ENCODE measurements around the gene WFDC5.

Gene WFDC5

GRCh38 chr20:45128099-45128498 lies 13.1 kb upstream of the WFDC5 start:
- TF ChIP-seq CTCF (IDR thresholded peaks at IDR 0.05; ENCODE audit: borderline replicate concordance, insufficient read depth, low read depth, low read length) = no peak
- H3K4me3 ChIP-seq (ENCODE audit: low read depth, low read length) = no peak overlapping the region

GRCh38 chr20:45124365-45124764 lies 9.4 kb upstream of the WFDC5 start, which contains the start of gene WFDC12:
WFDC12 (minus strand) TSS chr20:45124465; CDS start chr20:45124447, 18 bp downstream.
- TF ChIP-seq CTCF (IDR thresholded peaks at IDR 0.05; ENCODE audit: borderline replicate concordance, insufficient read depth, low read depth, low read length) = no peak

DNA sequence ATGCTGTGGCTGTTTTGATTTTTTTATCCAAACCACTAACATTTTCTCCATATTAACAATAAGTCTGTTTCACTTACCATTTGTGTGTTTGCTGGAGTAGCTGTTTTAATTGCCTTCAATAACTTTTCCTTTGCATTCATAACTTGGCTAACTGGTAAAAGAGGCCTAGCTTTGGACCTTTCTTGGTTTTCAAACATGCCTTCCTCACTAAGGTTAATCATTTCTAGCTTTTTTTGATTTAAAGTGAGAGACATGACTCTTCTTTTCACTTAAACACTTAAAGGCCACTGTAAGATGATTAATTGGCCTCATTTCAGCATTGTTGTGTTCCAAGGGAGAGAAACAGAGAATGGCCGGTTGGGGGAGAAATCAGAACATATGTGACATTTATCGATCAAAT lies 6.4 kb upstream of the WFDC5 start:
- H3K4me3 ChIP-seq (ENCODE audit: low read depth, low read length) = no peak overlapping the region
- TF ChIP-seq CTCF (IDR thresholded peaks at IDR 0.05; ENCODE audit: borderline replicate concordance, insufficient read depth, low read depth, low read length) = no peak

More at GRCh38 chr20:45124365-45124764, 9.4 kb upstream of the WFDC5 start, which contains the start of gene WFDC12:
- H3K4me3 ChIP-seq (ENCODE audit: low read depth, low read length) = no peak within 1 kb of the TSS

DNA sequence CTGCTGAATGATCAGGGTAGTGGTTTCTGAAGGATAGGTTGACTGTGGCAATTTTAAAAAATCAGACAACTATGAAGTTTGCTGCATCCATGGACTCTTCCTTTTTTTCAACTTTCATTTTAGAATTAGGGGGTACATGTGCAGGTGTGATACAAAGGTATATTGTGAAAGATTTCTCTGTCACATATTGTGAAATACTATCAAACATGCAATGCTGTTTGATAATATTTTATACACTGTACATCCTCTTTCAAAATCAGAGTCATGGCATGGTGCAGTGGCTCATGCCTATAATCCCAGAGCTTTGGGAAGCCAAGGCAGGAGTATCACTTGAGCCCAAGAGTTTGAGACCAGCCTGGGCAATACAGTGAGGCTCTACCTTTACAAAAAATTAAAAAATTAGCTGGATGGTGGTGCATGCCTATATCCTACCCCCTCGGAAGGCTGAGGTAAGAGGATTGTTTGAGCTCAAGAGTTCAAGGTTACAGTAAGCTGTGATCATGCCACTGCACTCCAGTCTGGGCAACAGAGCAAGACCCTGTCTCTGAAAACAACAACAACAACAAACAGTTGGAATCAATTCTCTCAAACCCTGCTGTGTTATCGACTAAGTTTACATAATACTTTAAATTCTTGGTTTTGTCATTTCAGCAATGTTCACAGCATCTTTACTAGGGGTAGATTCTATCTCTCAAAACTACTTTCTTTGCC lies 4.7 kb upstream of the WFDC5 start:
- H3K4me3 ChIP-seq (ENCODE audit: low read depth, low read length) = no peak overlapping the region
- TF ChIP-seq CTCF (IDR thresholded peaks at IDR 0.05; ENCODE audit: borderline replicate concordance, insufficient read depth, low read depth, low read length) = no peak

DNA sequence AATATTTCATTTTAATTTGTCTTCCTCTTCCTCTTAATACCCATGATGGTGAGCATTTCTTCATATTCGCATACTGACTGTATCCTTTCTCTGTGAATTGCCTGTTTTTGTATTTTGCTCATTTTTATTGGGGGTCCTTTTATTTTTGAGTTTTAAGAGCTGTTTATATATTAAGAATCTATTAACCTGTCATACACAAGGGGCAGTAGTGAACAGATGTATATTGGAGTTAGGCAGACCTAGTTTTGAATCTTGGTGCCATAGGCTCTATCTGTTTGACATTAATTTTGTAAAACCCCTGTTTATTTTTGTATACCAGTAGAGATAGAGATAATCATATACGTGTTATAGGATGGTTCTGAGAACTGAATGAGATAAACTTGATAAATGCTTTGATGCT lies 3.1 kb upstream of the WFDC5 start:
- no peak for TF ChIP-seq CTCF (IDR thresholded peaks at IDR 0.05; ENCODE audit: borderline replicate concordance, insufficient read depth, low read depth, low read length)
- no peak overlapping the region for H3K4me3 ChIP-seq (ENCODE audit: low read depth, low read length)

GRCh38 chr20:45117581-45117980 lies 2.6 kb upstream of the WFDC5 start:
- TF ChIP-seq CTCF (IDR thresholded peaks at IDR 0.05; ENCODE audit: borderline replicate concordance, insufficient read depth, low read depth, low read length) = no peak
- no peak overlapping the region for H3K4me3 ChIP-seq (ENCODE audit: low read depth, low read length)

DNA sequence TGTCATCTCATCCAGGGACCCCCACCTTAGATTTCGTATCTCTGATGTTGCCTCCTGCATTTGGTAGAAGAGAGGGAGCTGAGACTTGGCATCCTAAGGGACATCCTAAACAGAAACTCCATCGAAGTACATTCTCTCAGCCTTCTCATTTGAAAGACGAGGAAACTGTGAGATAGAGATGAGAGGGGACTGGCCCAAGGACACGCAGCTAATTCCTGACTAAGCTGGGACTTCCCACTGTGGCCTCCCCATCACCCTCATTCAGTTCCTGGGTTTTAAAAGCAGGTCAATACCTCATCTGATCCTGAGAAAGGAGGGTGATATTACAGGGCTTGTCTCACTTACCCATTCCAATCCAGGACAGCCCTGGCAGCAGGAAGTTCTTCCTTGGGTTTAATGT lies 855 bp upstream of the WFDC5 start:
- no peak for TF ChIP-seq CTCF (IDR thresholded peaks at IDR 0.05; ENCODE audit: borderline replicate concordance, insufficient read depth, low read depth, low read length)
- no peak overlapping the region for H3K4me3 ChIP-seq (ENCODE audit: low read depth, low read length)
